ENCODE measurements around the gene KLHL22. TPM values are rescaled to one million over a fixed set of nuclear protein-coding genes. Genes with fewer than 3 reads are reported as not detected.

Gene KLHL22
- total and polyA plus RNA-seq, 2 of the 8 experiments (the other 6 are each of a cell fraction or from before 2014, with no cell fraction given) = 9.4 to 16.2 TPM

DNA sequence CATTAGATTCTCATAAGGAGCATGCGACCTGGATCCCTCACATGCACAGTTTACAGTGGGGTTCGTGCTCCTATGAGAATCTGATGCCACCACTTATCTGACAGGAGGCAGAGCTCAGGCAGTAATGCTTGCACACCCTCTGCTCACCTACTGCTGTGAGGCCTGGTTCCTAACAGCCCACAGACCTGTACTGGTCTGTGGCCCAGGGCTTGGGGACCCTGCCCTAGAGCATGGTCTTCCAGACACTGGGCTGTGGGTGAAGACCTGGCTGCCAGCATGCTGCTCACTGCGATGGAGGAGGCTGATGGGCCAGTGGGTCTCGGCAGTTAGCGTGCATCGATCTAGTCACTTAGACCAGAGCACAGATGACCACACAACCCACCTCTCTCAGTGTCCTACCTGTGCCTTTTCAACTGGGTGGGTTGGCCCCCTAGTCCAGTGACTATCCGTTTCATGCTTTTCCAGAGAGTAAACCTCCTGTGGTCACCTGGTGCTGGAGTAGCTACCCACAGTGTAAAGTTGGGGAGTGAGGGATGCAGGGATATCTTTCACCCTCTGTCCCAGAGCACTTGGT is 32.9 kb upstream of the KLHL22 start:
- Histone ChIP-seq H4K5ac (ENCODE audit: insufficient read length, low read depth, low read length) (no peak overlapping the region), H2AK5ac (ENCODE audit: low read depth, low read length) (no peak overlapping the region), H2BK15ac (ENCODE audit: low read length) (no peak overlapping the region), H2BK5ac (ENCODE audit: low read depth, low read length) (no peak overlapping the region), H2AFZ (ENCODE audit: low read length) (no peak overlapping the region), H2BK12ac (ENCODE audit: low read depth, low read length) (no peak overlapping the region), H3K56ac (replicated peaks; ENCODE audit: insufficient read length, low read depth, low read length) (no peak overlapping the region), H2BK20ac (ENCODE audit: low read length) (no peak overlapping the region), H3K79me1 (ENCODE audit: low read depth, low read length) (peaks cover 32% of the 10 kb centered on the region), H3K23me2 (ENCODE audit: low read depth, low read length) (peaks cover 3% of the 10 kb centered on the region; the same call in 1 of the 2 replicates), H4K91ac (replicated peaks; ENCODE audit: insufficient read length, low read length) (no peak overlapping the region), H3K14ac (ENCODE audit: insufficient read length) (no peak overlapping the region), H3K27ac (ENCODE audit: low read depth, low read length) (no peak overlapping the region), H2BK120ac (replicated peaks; ENCODE audit: low read depth, low read length) (no peak overlapping the region), H3K4me3 (ENCODE audit: extremely low read depth in 1 of 4, insufficient read depth in 2 of 4, low read depth in 3 of 4, low read length in 4 of 4) (no peak overlapping the region), H3K23ac (ENCODE audit: insufficient read length) (no peak overlapping the region), H3K4ac (replicated peaks; ENCODE audit: insufficient read length, low read depth, low read length) (no peak overlapping the region), H3K9me3 (ENCODE audit: insufficient read depth in 2 of 2, low read depth in 1 of 2, low read length in 1 of 2) (peaks cover 0 to 3% of the 10 kb centered on the region in 2 experiments; a peak in 1 of 4 replicates), H3K27me3 (replicated peaks in 1 of 4; ENCODE audit: control insufficient read depth in 3 of 4, extremely low read depth in 1 of 4, insufficient read depth in 3 of 4, low read length in 3 of 4) (no peaks in the 10 kb centered on the region), H3K9ac (replicated peaks in 1 of 4; ENCODE audit: extremely low read depth in 1 of 4, low read depth in 3 of 4, low read length in 3 of 4) (no peak overlapping the region; a peak in 1 of 7 replicates), H3K4me2 (ENCODE audit: insufficient read depth in 1 of 2, low read depth in 2 of 2, low read length in 2 of 2) (no peak overlapping the region), H3K4me1 (replicated peaks in 1 of 4; ENCODE audit: control insufficient read depth in 3 of 4, insufficient read depth in 4 of 4, low read length in 3 of 4) (peaks cover 0 to 24% (median 16%) of the 10 kb centered on the region in 4 experiments; a peak in 5 of 7 replicates), H4K20me1 (replicated peaks in 1 of 2; ENCODE audit: control insufficient read depth in 1 of 2, insufficient read depth in 2 of 2, low read length in 2 of 2) (peaks cover 7 to 13% of the 10 kb centered on the region in 2 experiments), H3K79me2 (ENCODE audit: control insufficient read depth in 1 of 2, insufficient read depth in 2 of 2, low read length in 2 of 2) (peaks cover 3 to 57% of the 10 kb centered on the region in 2 experiments; a peak in 3 of 4 replicates), H3K36me3 (ENCODE audit: control insufficient read depth in 2 of 4, insufficient read depth in 4 of 4, low read length in 3 of 4) (peaks cover 0 to 7% (median 5%) of the 10 kb centered on the region in 4 experiments; a peak in 4 of 8 replicates), H3K18ac (ENCODE audit: extremely low read depth, low read length) (no peak overlapping the region), H4K8ac (ENCODE audit: extremely low read depth, insufficient read depth, low read length) (no peak overlapping the region)
- DNase-seq (ENCODE audit: low read depth in 1 of 2, low spot score in 2 of 2) (no peak), FAIRE-seq (no peak)
- no peak for TF ChIP-seq TEAD4 (IDR thresholded peaks at IDR 0.05; ENCODE audit: low read depth, low read length)
- no peak for TF ChIP-seq NANOG (IDR thresholded peaks at IDR 0.05; ENCODE audit: insufficient read depth, low read depth, low read length, poor library complexity, severe bottlenecking)
- no peak for TF ChIP-seq BCL11A (IDR thresholded peaks at IDR 0.05; ENCODE audit: low read depth in 2 of 2, low read length in 2 of 2)
- no peak for TF ChIP-seq CEBPB (IDR thresholded peaks at IDR 0.05; ENCODE audit: low read depth, low read length)
- no peak for TF ChIP-seq HDAC6 (IDR thresholded peaks at IDR 0.05; ENCODE audit: low read depth, low read length)
- TF ChIP-seq USF2 (IDR thresholded peaks at IDR 0.05; ENCODE audit: low read length) = no peak
- no peak for TF ChIP-seq GTF2F1 (IDR thresholded peaks at IDR 0.05; ENCODE audit: borderline replicate concordance, low read depth, low read length)
- TF ChIP-seq SP2 (IDR thresholded peaks at IDR 0.05; ENCODE audit: low read length) = no peak
- 91% methylated on average over 7 of the region's 7 CpGs; no CpG with 5 or more reads in 1 of the 2 experiments for WGBS, 2 experiments (ENCODE audit: extremely low coverage in 1 of 2, insufficient coverage in 1 of 2, insufficient read length in 1 of 2, insufficient replicate concordance in 2 of 2, low coverage in 1 of 2, low lambda C conversion rate in 2 of 2, missing lambda C conversion rate in 1 of 2)
- ChIA-PET CTCF (ENCODE audit: partially characterized antibody) (interaction anchor here (1.2 to 1.7 kb wide), 3 partner anchors 37 to 43 kb away, joined by 3 to 4 read pairs (median 4); no protein-coding TSS in a partner anchor), POLR2A (ENCODE audit: partially characterized antibody) (no interaction called here)

Data from H1 (cell line).